H9 (cell line): ENCODE data around the gene KRT222. TPM values are rescaled to one million over a fixed set of nuclear protein-coding genes. Genes with fewer than 3 reads are reported as not detected.

Experiments used
- DNase-seq: peaks from one replicate; pipeline ENCODE4 v3.0.0-alpha.2; 2017
- H2AFZ ChIP-seq: one replicate; pipeline ENCODE4 v1.6.1; 2013; ENCODE audit warnings: mild to moderate bottlenecking, low read length, control low read depth, moderate library complexity
- H2AK5ac ChIP-seq: 2 replicates; pipeline ENCODE4 v1.6.1; 2013; ENCODE audit warnings: low read length, control low read depth, mixed read lengths; ENCODE audit not compliant: insufficient read length
- H2BK120ac ChIP-seq: one replicate; pipeline ENCODE4 v1.6.1; 2013; ENCODE audit warnings: low read depth, mild to moderate bottlenecking, low read length, control low read depth, inconsistent platforms; ENCODE audit not compliant: poor library complexity, severe bottlenecking
- H2BK12ac ChIP-seq: 2 replicates; pipeline ENCODE4 v1.6.1; 2013; ENCODE audit warnings: low read length, control low read depth, mixed read lengths, low read depth; ENCODE audit not compliant: insufficient read length
- H2BK15ac ChIP-seq: 2 replicates; pipeline ENCODE4 v1.6.1; 2013; ENCODE audit warnings: low read depth, low read length, control low read depth
- H2BK20ac ChIP-seq: one replicate; pipeline ENCODE4 v1.6.1; 2013; ENCODE audit warnings: low read depth, mild to moderate bottlenecking, low read length, control low read depth, inconsistent platforms; ENCODE audit not compliant: poor library complexity, severe bottlenecking
- H2BK5ac ChIP-seq: 2 replicates; pipeline ENCODE4 v1.6.1; 2013; ENCODE audit warnings: low read length, control low read depth, mixed read lengths; ENCODE audit not compliant: insufficient read length
- H3K14ac ChIP-seq: 2 replicates; pipeline ENCODE4 v1.6.1; 2013; ENCODE audit warnings: low read length, control low read depth; ENCODE audit not compliant: insufficient read depth
- H3K18ac ChIP-seq: 2 replicates; pipeline ENCODE4 v1.6.1; 2013; ENCODE audit warnings: low read depth, mild to moderate bottlenecking, mixed read lengths, low read length, control low read depth; ENCODE audit not compliant: insufficient read length
- H3K23ac ChIP-seq: 2 replicates; pipeline ENCODE4 v1.6.1; 2013; ENCODE audit warnings: low read length, control low read depth, mixed read lengths, low read depth; ENCODE audit not compliant: insufficient read length
- H3K23me2 ChIP-seq: 2 replicates; pipeline ENCODE4 v1.6.1; 2013; ENCODE audit warnings: low read depth, mild to moderate bottlenecking, mixed read lengths, low read length, control low read depth; ENCODE audit not compliant: insufficient read length, poor library complexity, severe bottlenecking
- H3K27ac ChIP-seq: 2 replicates; pipeline ENCODE4 v1.5.1; 2013; ENCODE audit warnings: low read length, control low read depth, mixed read lengths, low read depth; ENCODE audit not compliant: insufficient read length
- H3K27me3 ChIP-seq: 2 replicates; pipeline ENCODE4 v1.6.1; 2013; ENCODE audit warnings: low read length, control low read depth, inconsistent platforms; ENCODE audit not compliant: insufficient read depth
- H3K4ac ChIP-seq: 2 replicates; pipeline ENCODE4 v1.6.1; 2013; ENCODE audit warnings: low read depth, mild to moderate bottlenecking, control low read depth, inconsistent platforms, low read length, moderate library complexity
- H3K4me1 ChIP-seq: 2 replicates; pipeline ENCODE4 v1.6.1; 2013; ENCODE audit warnings: low read length, control low read depth, inconsistent platforms; ENCODE audit not compliant: insufficient read depth
- H3K4me2 ChIP-seq: 2 replicates; pipeline ENCODE4 v1.6.1; 2013; ENCODE audit warnings: low read length, control low read depth, mixed read lengths; ENCODE audit not compliant: insufficient read length, insufficient read depth
- H3K56ac ChIP-seq: 2 replicates; pipeline ENCODE4 v1.6.1; 2013; ENCODE audit warnings: low read depth, mild to moderate bottlenecking, mixed read lengths, low read length, control low read depth; ENCODE audit not compliant: insufficient read length
- H3K79me1 ChIP-seq: 2 replicates; pipeline ENCODE4 v1.6.1; 2013; ENCODE audit warnings: low read depth, mild to moderate bottlenecking, moderate library complexity, low read length, control low read depth, inconsistent platforms; ENCODE audit not compliant: insufficient read depth, poor library complexity, severe bottlenecking
- H3K79me2 ChIP-seq: 2 replicates; pipeline ENCODE4 v1.6.1; 2013; ENCODE audit warnings: low read length, control low read depth, inconsistent platforms; ENCODE audit not compliant: insufficient read depth
- H3K9ac ChIP-seq: 2 replicates; pipeline ENCODE4 v1.6.1; 2013; ENCODE audit warnings: low read length, control low read depth, mixed read lengths; ENCODE audit not compliant: insufficient read length; ENCODE audit errors: extremely low read depth
- H3K9me3 ChIP-seq: one replicate; pipeline ENCODE4 v1.6.1; 2013; ENCODE audit warnings: low read depth, low read length, inconsistent platforms; ENCODE audit not compliant: control insufficient read depth
- H3T11ph ChIP-seq: one replicate; pipeline ENCODE4 v1.6.1; 2013; ENCODE audit warnings: mild to moderate bottlenecking, low read length, control low read depth, inconsistent platforms
- H4K20me1 ChIP-seq: one replicate; pipeline ENCODE4 v1.6.1; 2013; ENCODE audit not compliant: control insufficient read depth, insufficient read length, insufficient read depth
- H4K5ac ChIP-seq: 2 replicates; pipeline ENCODE4 v1.6.1; 2013; ENCODE audit warnings: low read depth, mild to moderate bottlenecking, mixed read lengths, low read length, control low read depth; ENCODE audit not compliant: insufficient read length
- H4K8ac ChIP-seq: replicated peaks from 2 replicates; pipeline ENCODE4 v1.6.1; 2013; ENCODE audit warnings: low read length, control low read depth, mixed read lengths, low read depth; ENCODE audit not compliant: insufficient read length
- H4K91ac ChIP-seq: 2 replicates; pipeline ENCODE4 v1.6.1; 2013; ENCODE audit warnings: low read depth, mild to moderate bottlenecking, moderate library complexity, mixed read lengths, low read length, control low read depth; ENCODE audit not compliant: insufficient read length
- H3K27ac Mint-ChIP-seq, 3 experiments: 2 replicates in 2 of 3; 3 replicates in 1 of 3; pipeline ENCODE4 v1.8.0; 2020 to 2021; ENCODE audit warnings: mixed read lengths in 3 of 3, mild to moderate bottlenecking in 1 of 3, moderate library complexity in 1 of 3
- H3K27me3 Mint-ChIP-seq: 2 replicates; pipeline ENCODE4 v1.8.0; 2021; ENCODE audit warnings: low read depth, mild to moderate bottlenecking, moderate library complexity, mixed read lengths
- H3K36me3 Mint-ChIP-seq, 3 experiments: 2 replicates in 2 of 3; 3 replicates in 1 of 3; pipeline ENCODE4 v1.8.0; 2020 to 2021; ENCODE audit warnings: low read depth in 3 of 3, mixed read lengths in 3 of 3; ENCODE audit not compliant: insufficient read depth in 1 of 3
- H3K4me1 Mint-ChIP-seq, 2 experiments: 2 replicates each; pipeline ENCODE4 v1.8.0; 2020; ENCODE audit warnings: mixed read lengths in 2 of 2
- H3K4me3 Mint-ChIP-seq, 2 experiments: 2 replicates in 1 of 2; 3 replicates in 1 of 2; pipeline ENCODE4 v1.8.0; 2020 to 2021; ENCODE audit warnings: mild to moderate bottlenecking in 2 of 2, mixed read lengths in 2 of 2, moderate library complexity in 1 of 2
- H3K9me3 Mint-ChIP-seq, 2 experiments: 2 replicates in 1 of 2; 3 replicates in 1 of 2; pipeline ENCODE4 v1.8.0; 2020; ENCODE audit warnings: mild to moderate bottlenecking in 2 of 2, mixed read lengths in 2 of 2, moderate library complexity in 1 of 2
- total RNA-seq: library from RNA; stranded (reverse); gene quantifications from 2 replicates; pipeline ENCODE4 v1.2.1, GENCODE V29; 2021
- TF ChIP-seq, protein P1 (sequence below): fragments of 200-600 bp; sonication (generic); conservative IDR thresholded peaks from 3 replicates; pipeline ENCODE4 v1.8.0; 2021; ENCODE audit warnings: antibody characterized with exemption, mild to moderate bottlenecking

KRT222 gene
- total RNA-seq, 1 experiment from 2014 or later: 0.13 TPM

DNA sequence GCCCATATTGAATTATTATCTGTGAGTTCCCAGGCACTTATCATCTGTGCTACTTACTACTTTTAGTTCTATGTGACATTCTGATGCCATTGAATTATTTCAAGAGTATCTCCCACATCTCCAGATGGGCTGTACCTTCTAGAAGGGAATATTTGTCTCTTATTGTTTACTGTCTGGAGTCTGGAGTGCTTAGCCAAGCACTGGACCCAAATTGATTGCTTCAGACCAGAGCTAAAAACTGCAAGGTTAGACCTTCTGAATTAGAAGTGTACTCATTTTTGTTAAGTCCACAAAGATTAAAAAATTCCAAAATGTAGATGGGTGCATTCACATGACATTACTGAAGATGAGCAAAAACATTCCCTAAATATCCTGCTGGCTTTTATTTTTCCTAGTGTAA, 16.0 kb upstream of the KRT222 start:
- H3K27me3 Mint-ChIP-seq: peaks cover 15% of the 10 kb centered on the region
- Histone ChIP-seq H3K23me2 (no peaks in the 10 kb centered on the region), H3K4me2 (no peak overlapping the region), H2BK5ac (no peak overlapping the region), H2BK120ac (no peak overlapping the region), H2BK20ac (no peak overlapping the region), H3K27ac (no peak overlapping the region), H3K56ac (no peak overlapping the region), H2AFZ (no peak overlapping the region), H4K8ac (no peak overlapping the region), H4K5ac (no peak overlapping the region), H3K23ac (no peak overlapping the region), H3T11ph (no peak overlapping the region), H2AK5ac (no peak overlapping the region), H4K20me1 (no peaks in the 10 kb centered on the region), H3K79me2 (no peaks in the 10 kb centered on the region), H3K9me3 (no peaks in the 10 kb centered on the region), H3K4ac (no peak overlapping the region), H3K14ac (no peak overlapping the region), H3K18ac (no peak overlapping the region), H3K79me1 (no peaks in the 10 kb centered on the region), H2BK15ac (no peak overlapping the region), H3K27me3 (no peaks in the 10 kb centered on the region), H4K91ac (no peak overlapping the region), H3K4me1 (no peaks in the 10 kb centered on the region), H3K9ac (no peak overlapping the region), H2BK12ac (no peak overlapping the region)
- no peaks in the 10 kb centered on the region for H3K4me1 Mint-ChIP-seq
- H3K4me3 Mint-ChIP-seq: no peak overlapping the region
- H3K27ac Mint-ChIP-seq: no peak overlapping the region
- no peak for DNase-seq
- H3K9me3 Mint-ChIP-seq: no peaks in the 10 kb centered on the region
- TF ChIP-seq, protein P1, sequence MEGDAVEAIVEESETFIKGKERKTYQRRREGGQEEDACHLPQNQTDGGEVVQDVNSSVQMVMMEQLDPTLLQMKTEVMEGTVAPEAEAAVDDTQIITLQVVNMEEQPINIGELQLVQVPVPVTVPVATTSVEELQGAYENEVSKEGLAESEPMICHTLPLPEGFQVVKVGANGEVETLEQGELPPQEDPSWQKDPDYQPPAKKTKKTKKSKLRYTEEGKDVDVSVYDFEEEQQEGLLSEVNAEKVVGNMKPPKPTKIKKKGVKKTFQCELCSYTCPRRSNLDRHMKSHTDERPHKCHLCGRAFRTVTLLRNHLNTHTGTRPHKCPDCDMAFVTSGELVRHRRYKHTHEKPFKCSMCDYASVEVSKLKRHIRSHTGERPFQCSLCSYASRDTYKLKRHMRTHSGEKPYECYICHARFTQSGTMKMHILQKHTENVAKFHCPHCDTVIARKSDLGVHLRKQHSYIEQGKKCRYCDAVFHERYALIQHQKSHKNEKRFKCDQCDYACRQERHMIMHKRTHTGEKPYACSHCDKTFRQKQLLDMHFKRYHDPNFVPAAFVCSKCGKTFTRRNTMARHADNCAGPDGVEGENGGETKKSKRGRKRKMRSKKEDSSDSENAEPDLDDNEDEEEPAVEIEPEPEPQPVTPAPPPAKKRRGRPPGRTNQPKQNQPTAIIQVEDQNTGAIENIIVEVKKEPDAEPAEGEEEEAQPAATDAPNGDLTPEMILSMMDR: no peak
- H3K36me3 Mint-ChIP-seq: no peaks in the 10 kb centered on the region
